ENCODE data around the gene JUN.

JUN gene

GRCh38 chr1:58783993-58784757 is at the start of gene JUN:
Gene JUN, minus strand, starts transcription at chr1:58784047. Its CDS starts 977 bp downstream, at chr1:58783070.
- peak; percentile 97 to 99 for DNase-seq

- DNase-seq: no peak
Measured at GRCh38 chr1:58833166-58833565, 49.3 kb upstream of the JUN start.

GRCh38 chr1:58830291-58830690 is 46.4 kb upstream of the JUN start:
- DNase-seq: no peak

DNA sequence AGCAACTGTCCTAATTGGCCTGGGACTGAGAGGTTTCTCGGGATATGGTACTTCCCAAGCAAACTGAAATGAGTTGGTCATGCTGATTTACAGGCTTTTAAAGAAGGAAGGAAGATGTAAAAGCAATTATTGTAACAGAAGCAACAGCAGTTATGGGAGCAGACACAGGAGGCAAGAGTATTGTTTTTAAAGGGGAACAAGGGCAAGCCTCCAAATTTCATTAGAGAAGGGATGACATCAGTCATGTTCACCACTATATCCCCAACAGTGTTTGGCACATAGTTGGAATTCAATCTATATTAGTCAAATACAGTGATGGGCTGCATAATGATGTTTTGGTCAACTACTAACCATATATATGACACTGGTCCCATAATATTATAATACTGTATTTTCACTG is 46.0 kb upstream of the JUN start:
- no peak for DNase-seq

- no peak for DNase-seq
Measured at GRCh38 chr1:58827298-58827697, 43.5 kb upstream of the JUN start.

DNA sequence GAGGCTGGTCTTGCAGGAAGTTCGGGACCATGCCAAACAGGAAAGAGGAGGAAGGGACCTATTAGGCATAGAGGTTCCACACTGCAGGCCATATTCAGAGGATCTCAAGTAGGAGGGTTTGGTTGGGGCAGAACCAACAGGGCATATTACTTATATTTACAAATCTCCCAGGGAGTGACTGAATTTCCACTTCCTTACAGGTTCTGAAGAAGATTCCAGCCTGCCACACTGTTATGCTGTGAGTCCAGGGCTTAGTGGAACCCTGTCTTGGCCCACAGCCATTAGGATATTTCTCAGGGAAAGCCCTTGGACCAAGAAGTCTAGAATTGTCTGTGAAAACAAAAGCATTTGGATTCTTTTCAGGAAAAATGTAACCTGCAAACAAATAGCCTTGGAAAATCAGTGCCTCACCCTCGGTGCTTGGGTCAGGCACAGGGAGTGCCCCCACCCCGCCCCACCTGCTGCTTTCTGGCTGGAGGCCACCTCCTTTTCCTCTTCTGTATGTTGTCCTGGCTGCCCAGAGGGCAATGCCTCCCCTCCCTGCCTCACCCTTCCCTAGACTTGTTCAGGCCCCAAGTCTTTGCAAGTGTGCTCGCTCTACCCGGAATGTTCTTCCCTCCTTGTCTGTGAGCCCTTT is 41.0 kb upstream of the JUN start:
- no peak for DNase-seq

DNA sequence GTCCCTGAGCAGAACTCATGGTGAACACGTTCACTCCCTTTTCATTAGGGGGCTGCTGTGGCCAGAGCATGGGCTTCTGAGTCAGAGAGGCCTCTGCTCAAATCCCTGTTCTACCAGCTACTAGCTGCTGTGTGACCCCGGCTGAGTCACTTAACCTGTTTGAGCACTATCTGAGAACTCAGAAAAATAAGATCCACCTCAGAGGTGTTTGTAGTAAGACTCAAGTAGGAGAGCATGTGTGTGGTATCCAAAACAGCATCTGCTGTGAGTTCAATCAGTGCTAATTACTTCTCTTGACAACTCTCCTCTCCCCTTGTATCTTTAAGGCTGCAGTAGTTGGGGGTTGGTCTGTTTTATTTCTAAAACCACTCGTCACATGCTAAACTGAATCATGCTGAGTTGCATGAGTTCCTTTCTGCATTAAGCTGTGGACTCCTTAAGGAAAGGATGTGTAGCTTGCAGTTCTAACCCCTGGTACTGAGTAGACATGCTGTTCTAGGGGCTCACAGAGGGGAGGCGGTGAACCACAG is 39.7 kb upstream of the JUN start:
- DNase-seq: peak in 1 of 2 experiments; percentile 54

- no peak for DNase-seq
Measured at GRCh38 chr1:58821309-58821708, 37.5 kb upstream of the JUN start.

DNA sequence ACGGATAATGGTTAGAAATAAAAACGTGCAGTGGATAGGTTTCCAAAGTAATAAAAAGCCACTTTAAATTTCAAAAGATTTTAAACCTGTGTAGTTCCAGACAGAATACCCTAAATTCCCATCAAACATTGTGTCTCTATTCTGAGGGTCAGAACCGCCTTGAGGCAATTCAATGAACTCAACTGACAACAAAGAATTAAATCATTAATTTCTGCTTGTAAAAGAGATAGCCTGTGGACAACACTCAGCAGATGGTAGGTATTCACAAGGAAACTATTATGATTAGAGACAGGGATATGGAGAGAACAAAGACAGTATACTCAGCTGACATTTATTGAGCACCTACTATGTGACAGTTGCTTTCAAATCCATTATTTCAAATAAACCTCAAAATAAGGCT is 35.1 kb upstream of the JUN start:
- DNase-seq: no peak

GRCh38 chr1:58818075-58818474 is 34.2 kb upstream of the JUN start:
- no peak for DNase-seq

DNA sequence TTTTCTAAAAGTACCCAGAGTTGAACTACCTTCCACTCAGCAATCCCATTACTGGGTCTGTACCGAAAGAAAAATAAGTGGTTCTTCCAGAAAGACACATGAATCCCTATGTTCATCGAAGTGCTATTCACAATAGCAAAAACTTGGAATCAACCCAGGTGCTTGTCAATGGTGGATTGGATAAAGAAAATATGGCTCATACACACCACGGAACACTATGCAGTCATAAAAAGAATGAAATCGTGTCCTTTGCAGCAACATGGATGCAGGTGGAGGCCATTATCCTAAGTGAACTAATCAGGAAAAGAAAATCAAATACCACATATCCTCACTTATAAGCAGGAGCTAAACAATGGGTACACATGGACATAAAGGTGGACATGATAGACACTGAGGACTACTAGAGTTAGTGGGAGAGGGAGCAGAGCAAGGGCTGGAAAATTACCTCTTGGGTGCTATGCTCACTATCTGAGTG is 32.9 kb upstream of the JUN start:
- no peak for DNase-seq

- DNase-seq: peak; percentile 10 to 55
Measured at GRCh38 chr1:58816072-58816746, 32.4 kb upstream of the JUN start.

DNA sequence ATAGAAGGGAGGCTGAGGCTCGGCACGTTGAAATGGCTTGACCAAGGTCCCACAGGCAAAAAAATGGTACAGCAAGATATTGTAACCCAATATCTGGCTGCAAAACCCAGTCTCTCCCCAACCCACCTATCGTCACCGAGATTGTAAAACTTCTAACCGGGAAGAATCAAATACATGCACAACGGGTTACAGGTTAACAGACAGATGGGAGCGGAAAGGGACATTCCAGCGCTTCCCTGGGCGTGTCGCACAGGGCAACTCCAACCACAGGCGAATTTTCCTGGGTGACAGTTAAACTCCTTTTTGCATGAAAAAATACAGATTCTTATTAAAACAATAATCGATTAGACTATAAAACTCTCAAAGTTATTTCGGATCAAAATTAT is 31.8 kb upstream of the JUN start:
- DNase-seq: no peak

GRCh38 chr1:58815069-58815685 is 31.3 kb upstream of the JUN start:
- DNase-seq: no peak

- no peak for DNase-seq
Measured at GRCh38 chr1:58814251-58815068, 30.6 kb upstream of the JUN start.

GRCh38 chr1:58813801-58814200 is 30.0 kb upstream of the JUN start:
- DNase-seq: no peak

- DNase-seq: no peak
Measured at GRCh38 chr1:58813361-58813760, 29.5 kb upstream of the JUN start.

- no peak for DNase-seq
Measured at GRCh38 chr1:58812926-58813325, 29.1 kb upstream of the JUN start.

DNA sequence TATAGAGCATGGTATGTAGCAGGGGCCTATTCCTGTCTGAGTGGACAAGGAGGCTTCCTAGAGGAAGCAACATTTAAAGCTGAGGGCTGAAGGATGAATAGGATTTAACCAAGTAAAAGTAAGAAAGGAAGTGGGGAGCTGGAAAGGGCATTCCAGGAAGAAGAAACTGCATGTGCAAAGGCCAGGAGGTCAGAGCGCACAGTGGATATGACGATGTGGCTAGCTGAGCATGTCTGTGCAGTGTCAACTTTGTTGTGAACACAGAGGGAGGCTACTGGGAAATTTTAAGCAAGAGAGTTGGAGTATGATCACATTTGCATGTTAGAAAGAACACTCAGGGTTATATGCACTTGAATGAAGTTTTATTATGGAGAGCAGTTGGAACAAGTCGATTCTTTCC is 28.6 kb upstream of the JUN start:
- no peak for DNase-seq

DNA sequence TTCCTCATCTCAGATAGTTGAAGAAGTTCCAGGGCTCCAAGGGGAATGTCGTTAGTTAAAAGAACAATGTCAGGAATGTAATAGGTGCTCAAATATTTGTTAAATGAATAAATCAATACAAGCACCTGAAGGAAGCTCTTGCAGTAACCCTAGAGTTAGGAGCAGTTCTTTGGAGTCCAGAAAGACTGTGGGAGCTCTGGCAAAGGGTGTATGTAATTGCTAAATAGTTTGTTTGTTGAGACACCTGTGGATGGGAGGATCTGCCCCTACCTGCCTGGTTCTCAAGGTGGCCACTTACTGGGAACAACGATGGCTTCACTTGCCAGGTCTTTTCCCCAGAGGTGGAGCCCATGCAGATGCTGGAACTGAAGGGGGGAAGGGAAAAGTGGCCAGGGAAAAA is 27.5 kb upstream of the JUN start:
- no peak for DNase-seq

GRCh38 chr1:58809325-58810010 is 25.6 kb upstream of the JUN start:
- no peak for DNase-seq

DNA sequence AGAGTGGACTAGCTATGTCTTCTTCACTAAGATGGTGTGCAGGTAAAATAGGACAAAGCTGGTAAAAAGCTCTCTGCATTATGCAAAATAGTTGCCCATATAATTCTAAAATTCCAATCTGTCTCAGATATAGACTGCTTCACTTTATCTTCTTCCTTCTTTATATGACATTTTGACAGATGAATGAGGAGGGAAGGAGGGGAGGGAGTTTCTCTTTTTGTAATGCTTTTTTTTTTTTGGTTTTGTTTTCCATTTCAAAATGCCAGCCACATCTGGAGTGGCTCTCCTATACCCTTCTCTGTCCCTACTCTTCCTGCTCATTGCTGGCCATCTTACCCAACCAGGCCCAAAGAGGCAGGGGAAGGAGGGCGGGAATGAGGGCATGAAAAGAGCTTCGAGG is 24.2 kb upstream of the JUN start:
- no peak for DNase-seq
